RWPE1 (cell line): ENCODE results near the gene CTBP1.

ENCODE experiments used
- CTCF ChIA-PET: fragments of 350-600 bp; sonication (Branson Sonifier 250); formaldehyde crosslinking; extraction: SDS; loops from one replicate; lab custom pipeline; 2021; lab: Yijun Ruan, JAX
- POLR2A ChIA-PET: fragments of 400-600 bp; formaldehyde crosslinking; extraction: SDS; loops from one replicate; lab custom pipeline; 2020; ENCODE audit warnings: antibody characterized with exemption; ENCODE audit not compliant: low non-redundant PET; lab: Yijun Ruan, JAX
- DNase-seq: peaks from one replicate; pipeline ENCODE4 v3.0.0; 2012; ENCODE audit warnings: low spot score
- H3K27ac ChIP-seq: fragments of 450-650 bp; 2 replicates; pipeline ENCODE4 v1.5.1; 2017
- CTCF ChIP-seq: fragments of 450-650 bp; conservative IDR thresholded peaks from 2 replicates; pipeline ENCODE4 v1.5.1; 2017; ENCODE audit warnings: low read depth, mild to moderate bottlenecking

Gene CTBP1

GRCh38 chr4:1252928-1253492 lies 4.1 kb upstream of the CTBP1 start:
- DNase-seq: no peak
- POLR2A ChIA-PET: no interaction called here
- H3K27ac ChIP-seq: no peak overlapping the region
- no peak for TF ChIP-seq CTCF
- CTCF ChIA-PET: interaction anchor here (0.5 kb wide), 1 partner anchor 47 kb away, joined by 3 read pairs; no protein-coding TSS in a partner anchor

GRCh38 chr4:1251773-1252066 lies 2.8 kb upstream of the CTBP1 start:
- DNase-seq: no peak
- ChIA-PET CTCF (no interaction called here), POLR2A (no interaction called here)
- TF ChIP-seq CTCF: no peak
- no peak overlapping the region for H3K27ac ChIP-seq

DNA sequence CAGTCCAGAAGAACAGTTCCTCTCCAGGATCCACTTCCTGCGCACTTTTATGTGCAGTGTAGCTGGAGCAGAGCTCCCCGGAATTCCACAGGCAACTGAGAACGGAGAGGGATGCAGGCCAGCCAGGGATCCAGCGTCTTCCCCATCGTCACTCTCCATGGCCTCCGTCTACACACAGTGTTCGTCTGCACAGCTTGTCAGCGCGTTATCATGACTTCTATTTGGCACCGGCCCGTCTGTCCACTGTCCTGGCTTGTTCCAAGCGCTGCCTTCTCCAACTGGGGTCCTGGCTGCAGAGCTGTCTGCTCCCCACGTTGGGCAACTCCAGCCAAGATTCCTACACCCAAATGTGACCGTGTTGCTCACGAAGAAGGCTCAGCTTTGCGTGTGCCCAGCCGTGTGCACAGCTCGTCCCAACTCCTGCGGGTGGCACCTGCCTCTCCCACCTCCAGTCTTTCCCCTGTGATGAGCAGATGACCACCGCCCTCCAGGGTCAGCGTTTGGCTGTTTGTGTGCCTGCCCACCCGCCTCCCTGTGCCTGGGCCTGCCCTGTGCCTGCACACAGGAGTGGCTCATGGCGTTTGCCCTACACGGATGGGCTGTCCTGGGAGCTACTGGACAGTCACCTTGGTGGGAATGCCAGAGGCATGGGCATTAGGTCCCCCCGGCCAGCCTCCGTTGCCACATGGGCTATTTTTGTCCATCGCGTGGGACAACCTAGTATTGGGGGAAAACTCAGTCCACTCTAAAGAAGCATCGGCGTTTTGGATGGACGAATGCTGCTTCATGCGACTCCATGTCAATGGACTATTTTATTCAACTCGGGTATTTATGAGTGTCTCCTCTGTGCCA lies 2.2 kb upstream of the CTBP1 start:
- CTCF ChIA-PET: no interaction called here
- TF ChIP-seq CTCF: no peak
- POLR2A ChIA-PET: interaction anchor here (0.9 kb wide), 1 partner anchor 96 kb away, joined by 3 read pairs; the partner anchor contains the start of gene UVSSA
- no peak for DNase-seq
- no peak overlapping the region for H3K27ac ChIP-seq

- ChIA-PET POLR2A (interaction anchor here (0.9 kb wide), 1 partner anchor 97 kb away, joined by 3 read pairs; the partner anchor contains the start of gene UVSSA), CTCF (no interaction called here)
- peak overlapping the region; percentile 97 for H3K27ac ChIP-seq
- DNase-seq: no peak
- no peak for TF ChIP-seq CTCF
Measured at GRCh38 chr4:1250527-1250812, 1.5 kb upstream of the CTBP1 start.

- DNase-seq: no peak
- POLR2A ChIA-PET: interaction anchor here (0.9 to 1.8 kb wide), 2 partner anchors 96 to 97 kb away, joined by 3 to 7 read pairs; partner anchors contain the start of gene UVSSA
- peak overlapping the region; percentile 97 for H3K27ac ChIP-seq
- CTCF ChIA-PET: no interaction called here
- no peak for TF ChIP-seq CTCF
Measured at GRCh38 chr4:1249731-1250526, 999 bp upstream of the CTBP1 start.

GRCh38 chr4:1249148-1249730 lies 309 bp upstream of the CTBP1 start:
- DNase-seq: peak; percentile 75
- CTCF ChIA-PET: no interaction called here
- H3K27ac ChIP-seq: peak overlapping the region; percentile 97
- no peak for TF ChIP-seq CTCF
- POLR2A ChIA-PET: interaction anchor here (1.8 kb wide), 1 partner anchor 97 kb away, joined by 7 read pairs; the partner anchor contains the start of gene UVSSA
